T-helper 17 cell (primary cell): ENCODE data around the gene IL1RAP. TPM values are rescaled to one million over a fixed set of nuclear protein-coding genes. Genes with fewer than 3 reads are reported as not detected.
"Not testable (repeated sequence)": the region's sequence is repeated elsewhere in the genome, so short reads cannot be mapped to it uniquely, and the experiment has no call there.

Experiments used
- ATAC-seq: fragments of 150-1000 bp; cut with Tn5 transposase; 2 replicates; pipeline ENCODE4 v1.10.0; 2021; ENCODE audit warnings: mild to moderate bottlenecking, moderate library complexity
- DNase-seq, 3 donors: peaks; one replicate each; pipeline versions ENCODE4 v3.0.0 to v3.0.0-alpha.2; 2020 to 2021
- H3K9me3 ChIP-seq: one replicate; pipeline ENCODE4 v1.7.0; 2013; ENCODE audit warnings: low read length, mild to moderate bottlenecking; ENCODE audit not compliant: control insufficient read depth, poor library complexity, severe bottlenecking
- H3K27ac Mint-ChIP-seq: one replicate; pipeline ENCODE4 v1.8.0; 2022; ENCODE audit warnings: mild to moderate bottlenecking, moderate library complexity, mixed read lengths
- H3K27me3 Mint-ChIP-seq: one replicate; pipeline ENCODE4 v1.8.0; 2022; ENCODE audit warnings: mixed read lengths
- H3K36me3 Mint-ChIP-seq: one replicate; pipeline ENCODE4 v1.8.0; 2022; ENCODE audit warnings: low read depth, mixed read lengths
- H3K4me1 Mint-ChIP-seq: one replicate; pipeline ENCODE4 v1.8.0; 2022; ENCODE audit warnings: mild to moderate bottlenecking, mixed read lengths
- H3K4me3 Mint-ChIP-seq: one replicate; pipeline ENCODE4 v1.8.0; 2022; ENCODE audit warnings: mild to moderate bottlenecking, moderate library complexity, mixed read lengths
- total RNA-seq, 4 donors: library from RNA in 2 of 4; stranded (reverse) in 2 of 4; gene quantifications; one replicate each; pipeline ENCODE4 v1.2.3 and lab custom pipeline; 2022 to 2026

IL1RAP gene, protein sequence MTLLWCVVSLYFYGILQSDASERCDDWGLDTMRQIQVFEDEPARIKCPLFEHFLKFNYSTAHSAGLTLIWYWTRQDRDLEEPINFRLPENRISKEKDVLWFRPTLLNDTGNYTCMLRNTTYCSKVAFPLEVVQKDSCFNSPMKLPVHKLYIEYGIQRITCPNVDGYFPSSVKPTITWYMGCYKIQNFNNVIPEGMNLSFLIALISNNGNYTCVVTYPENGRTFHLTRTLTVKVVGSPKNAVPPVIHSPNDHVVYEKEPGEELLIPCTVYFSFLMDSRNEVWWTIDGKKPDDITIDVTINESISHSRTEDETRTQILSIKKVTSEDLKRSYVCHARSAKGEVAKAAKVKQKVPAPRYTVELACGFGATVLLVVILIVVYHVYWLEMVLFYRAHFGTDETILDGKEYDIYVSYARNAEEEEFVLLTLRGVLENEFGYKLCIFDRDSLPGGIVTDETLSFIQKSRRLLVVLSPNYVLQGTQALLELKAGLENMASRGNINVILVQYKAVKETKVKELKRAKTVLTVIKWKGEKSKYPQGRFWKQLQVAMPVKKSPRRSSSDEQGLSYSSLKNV
- total RNA-seq, result 10 to 100 TPM; 11.3 to 19.2 TPM
- 16.0 to 18.3 reads per million in 2 donors for total RNA-seq (lab: John Stamatoyannopoulos, UW)

DNA sequence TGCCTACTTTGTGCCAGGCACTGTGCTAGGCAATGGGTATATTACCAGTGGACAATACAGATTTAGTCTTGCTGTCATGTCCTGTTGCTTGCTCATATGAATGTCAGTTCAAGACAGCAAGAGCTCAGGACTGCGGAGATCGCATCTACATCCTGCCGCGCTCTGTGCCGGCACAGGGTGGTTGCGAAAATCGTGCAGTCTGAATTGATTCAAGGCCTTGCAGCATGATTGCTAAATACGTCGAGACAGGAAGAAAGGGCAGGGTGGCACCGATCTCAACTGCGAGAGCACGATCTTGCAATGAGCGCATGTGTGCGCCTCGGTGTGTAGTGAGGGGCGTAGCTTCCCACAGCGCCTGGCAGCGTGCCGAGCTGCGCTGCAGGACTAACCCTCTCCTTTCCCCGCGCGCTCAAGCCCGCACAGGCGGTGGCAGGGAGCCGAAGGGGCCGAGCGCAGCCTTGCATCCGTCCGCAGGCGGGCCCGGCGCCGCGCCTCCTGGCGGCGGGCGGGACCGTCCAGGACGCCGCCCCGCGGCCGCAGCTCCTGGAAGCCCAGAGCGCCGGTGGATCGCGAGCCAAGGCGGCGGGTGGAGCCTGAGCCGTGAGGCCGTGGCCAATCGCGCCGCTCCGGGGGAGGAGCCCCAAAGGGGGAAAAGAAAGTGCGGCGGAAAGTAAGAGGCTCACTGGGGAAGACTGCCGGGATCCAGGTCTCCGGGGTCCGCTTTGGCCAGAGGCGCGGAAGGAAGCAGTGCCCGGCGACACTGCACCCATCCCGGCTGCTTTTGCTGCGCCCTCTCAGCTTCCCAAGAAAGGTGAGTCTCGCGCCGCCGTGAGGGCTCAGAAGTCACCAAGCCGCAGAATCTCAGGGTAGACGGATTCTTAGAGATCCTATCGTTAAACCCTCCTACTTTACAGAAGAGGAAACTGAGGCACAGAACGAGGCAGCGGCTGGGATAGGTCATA lies at the start of gene IL1RAP:
Gene IL1RAP (plus strand): TSS at position 677 of the 962 bp plus-strand sequence. CDS start 50,205 bp downstream, outside the sequence.
- Mint-ChIP-seq H3K4me3 (peak within 1 kb of the TSS; percentile 94), H3K27ac (peak within 1 kb of the TSS; percentile 92), H3K4me1 (peaks cover 28% of the 10 kb centered on the region), H3K36me3 (no peaks in the 10 kb centered on the region), H3K27me3 (no peaks in the 10 kb centered on the region)
- no peaks in the 10 kb centered on the region for H3K9me3 ChIP-seq
- ATAC-seq (peak; percentile 91), DNase-seq (peak; percentile 77 to 82 (median 81))

- no peaks in the 10 kb centered on the region for H3K9me3 ChIP-seq
- no peaks in the 10 kb centered on the region for H3K36me3 Mint-ChIP-seq
- H3K27me3 Mint-ChIP-seq, result peaks cover 13% of the 10 kb centered on the region
- DNase-seq (no peak), ATAC-seq (no peak)
- H3K27ac Mint-ChIP-seq, result no peak overlapping the region
- H3K4me1 Mint-ChIP-seq, result no peaks in the 10 kb centered on the region
- no peak overlapping the region for H3K4me3 Mint-ChIP-seq
Measured at GRCh38 chr3:190467922-190468321, 46.0 kb upstream of the IL1RAP start.

GRCh38 chr3:190473261-190473660 lies 40.6 kb upstream of the IL1RAP start:
- not testable (repeated sequence) for H3K27ac Mint-ChIP-seq, DNase-seq, ATAC-seq, H3K36me3 Mint-ChIP-seq, H3K4me1 Mint-ChIP-seq, H3K9me3 ChIP-seq, H3K4me3 Mint-ChIP-seq, H3K27me3 Mint-ChIP-seq

GRCh38 chr3:190481779-190482178 lies 32.1 kb upstream of the IL1RAP start:
- Mint-ChIP-seq H3K27ac (no peak overlapping the region), H3K36me3 (no peaks in the 10 kb centered on the region), H3K27me3 (peaks cover 16% of the 10 kb centered on the region), H3K4me1 (peaks cover 6% of the 10 kb centered on the region), H3K4me3 (no peak overlapping the region)
- no peaks in the 10 kb centered on the region for H3K9me3 ChIP-seq
- no peak for ATAC-seq
- DNase-seq, result no peak

- Mint-ChIP-seq H3K4me1 (peaks cover 6% of the 10 kb centered on the region), H3K27me3 (peaks cover 47% of the 10 kb centered on the region), H3K27ac (no peak overlapping the region), H3K4me3 (no peak overlapping the region), H3K36me3 (peaks cover 3% of the 10 kb centered on the region)
- H3K9me3 ChIP-seq, result no peaks in the 10 kb centered on the region
- ATAC-seq (no peak), DNase-seq (no peak)
Measured at GRCh38 chr3:190485830-190486532, 27.9 kb upstream of the IL1RAP start.

DNA sequence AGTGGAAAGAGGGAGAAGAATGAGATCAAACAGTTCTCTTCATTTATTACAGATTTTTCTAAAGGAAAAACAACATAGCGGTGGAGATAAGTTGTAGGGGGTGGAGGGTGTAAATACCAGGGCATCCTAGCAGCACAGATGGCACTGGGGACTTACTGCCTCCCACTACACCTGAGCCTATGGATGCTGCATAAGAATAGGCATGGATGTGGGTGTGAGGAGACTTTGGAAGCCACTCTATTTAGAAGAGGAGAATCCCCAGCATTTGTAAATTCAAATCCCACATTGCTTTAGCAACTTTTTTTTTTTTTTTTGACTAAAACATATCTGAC lies 27.4 kb upstream of the IL1RAP start:
- no peak overlapping the region for H3K4me3 Mint-ChIP-seq
- H3K27me3 Mint-ChIP-seq, result peaks cover 52% of the 10 kb centered on the region
- peaks cover 3% of the 10 kb centered on the region for H3K36me3 Mint-ChIP-seq
- H3K9me3 ChIP-seq, result no peaks in the 10 kb centered on the region
- H3K27ac Mint-ChIP-seq, result no peak overlapping the region
- ATAC-seq (no peak), DNase-seq (no peak)
- H3K4me1 Mint-ChIP-seq, result peaks cover 6% of the 10 kb centered on the region

DNA sequence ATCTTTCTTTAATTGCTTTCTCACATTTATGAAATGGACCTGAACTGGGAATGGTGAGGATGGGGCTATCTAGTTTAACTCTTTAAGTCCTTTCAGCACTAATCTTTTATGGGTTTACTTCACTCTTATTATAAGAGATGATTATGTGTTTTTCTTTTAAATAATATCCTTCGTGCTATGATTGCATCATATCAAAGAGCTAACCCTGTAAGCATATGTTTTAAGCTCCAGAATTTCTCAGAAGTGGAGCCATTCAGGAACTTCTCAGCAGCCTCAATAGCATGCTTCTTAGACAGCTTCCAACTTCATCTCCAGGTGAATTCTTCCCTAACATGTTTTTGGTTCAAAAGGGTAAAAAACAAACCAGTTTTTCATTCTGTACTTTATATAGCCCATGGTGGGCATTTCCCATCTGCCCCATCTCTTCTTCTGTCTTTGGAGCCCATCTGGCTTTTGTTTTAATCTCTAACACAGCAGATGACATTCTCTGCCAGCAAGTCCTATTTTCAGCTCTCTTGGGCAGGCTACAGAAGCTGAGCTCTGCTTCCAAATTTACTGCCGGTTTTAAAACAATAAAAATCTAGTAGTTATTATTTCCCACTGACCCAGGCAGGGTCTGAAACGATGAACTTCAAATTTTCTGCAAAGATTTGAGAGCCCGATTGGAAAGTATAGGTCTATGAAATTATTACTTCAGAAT lies 26.8 kb upstream of the IL1RAP start:
- Mint-ChIP-seq H3K27ac (no peak overlapping the region), H3K36me3 (peaks cover 3% of the 10 kb centered on the region), H3K4me1 (peaks cover 6% of the 10 kb centered on the region), H3K27me3 (peaks cover 58% of the 10 kb centered on the region), H3K4me3 (no peak overlapping the region)
- no peaks in the 10 kb centered on the region for H3K9me3 ChIP-seq
- DNase-seq, result no peak
- ATAC-seq, result no peak

GRCh38 chr3:190491533-190492054 lies 22.3 kb upstream of the IL1RAP start:
- H3K36me3 Mint-ChIP-seq, result peaks cover 8% of the 10 kb centered on the region
- no peak overlapping the region for H3K4me3 Mint-ChIP-seq
- no peak overlapping the region for H3K27ac Mint-ChIP-seq
- H3K9me3 ChIP-seq, result no peaks in the 10 kb centered on the region
- ATAC-seq (peak; percentile 37), DNase-seq (no peak)
- no peaks in the 10 kb centered on the region for H3K4me1 Mint-ChIP-seq
- H3K27me3 Mint-ChIP-seq, result peaks cover 66% of the 10 kb centered on the region

DNA sequence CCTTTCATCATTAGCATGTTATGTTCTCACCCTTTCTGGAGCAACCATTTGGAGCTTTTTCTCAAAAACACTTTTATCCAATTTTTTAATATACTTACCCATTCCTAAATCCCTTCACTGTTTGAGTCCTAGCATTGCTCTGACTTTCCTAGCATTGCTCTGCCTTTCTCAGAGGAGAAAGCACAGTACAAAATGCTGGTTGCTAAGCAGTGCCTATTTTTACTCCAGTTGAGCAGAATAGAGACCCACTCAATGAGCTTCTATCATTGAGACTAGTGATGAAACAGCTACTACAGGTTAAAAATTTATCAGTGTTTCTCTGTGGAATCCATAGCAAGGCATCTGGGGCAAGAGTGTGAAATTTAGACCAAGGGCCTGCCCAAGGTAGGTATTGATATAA lies 21.8 kb upstream of the IL1RAP start:
- H3K27ac Mint-ChIP-seq, result no peak overlapping the region
- H3K4me3 Mint-ChIP-seq, result no peak overlapping the region
- ATAC-seq, result no peak
- no peaks in the 10 kb centered on the region for H3K4me1 Mint-ChIP-seq
- peaks cover 8% of the 10 kb centered on the region for H3K36me3 Mint-ChIP-seq
- DNase-seq, result no peak
- no peaks in the 10 kb centered on the region for H3K9me3 ChIP-seq
- peaks cover 70% of the 10 kb centered on the region for H3K27me3 Mint-ChIP-seq

GRCh38 chr3:190492966-190493365 lies 20.9 kb upstream of the IL1RAP start:
- H3K27ac Mint-ChIP-seq, result no peak overlapping the region
- ATAC-seq, result no peak
- no peaks in the 10 kb centered on the region for H3K9me3 ChIP-seq
- H3K4me3 Mint-ChIP-seq, result no peak overlapping the region
- H3K4me1 Mint-ChIP-seq, result no peaks in the 10 kb centered on the region
- peaks cover 8% of the 10 kb centered on the region for H3K36me3 Mint-ChIP-seq
- H3K27me3 Mint-ChIP-seq, result peaks cover 73% of the 10 kb centered on the region
- no peak for DNase-seq

DNA sequence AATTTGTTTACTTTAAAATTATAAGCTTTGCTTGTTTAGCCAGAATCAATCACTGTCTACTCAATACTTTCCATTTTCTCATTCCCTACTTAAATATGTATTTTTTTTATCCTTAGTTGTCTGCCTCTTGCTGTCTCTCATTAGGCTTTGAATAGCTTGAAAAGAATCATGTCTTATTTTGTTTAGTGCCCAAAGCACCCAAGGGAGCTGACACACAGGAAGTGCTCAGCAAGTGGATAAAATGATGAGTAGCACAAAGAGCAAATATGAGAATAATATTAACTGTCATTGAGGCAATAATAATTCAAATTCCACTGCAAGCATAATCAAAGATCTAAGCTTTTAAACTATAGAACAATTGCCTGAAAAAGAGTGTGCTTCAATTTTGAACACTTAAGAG lies 19.0 kb upstream of the IL1RAP start:
- peaks cover 66% of the 10 kb centered on the region for H3K27me3 Mint-ChIP-seq
- peaks cover 5% of the 10 kb centered on the region for H3K36me3 Mint-ChIP-seq
- no peaks in the 10 kb centered on the region for H3K4me1 Mint-ChIP-seq
- H3K27ac Mint-ChIP-seq, result no peak overlapping the region
- no peaks in the 10 kb centered on the region for H3K9me3 ChIP-seq
- DNase-seq, result no peak
- no peak for ATAC-seq
- H3K4me3 Mint-ChIP-seq, result no peak overlapping the region

DNA sequence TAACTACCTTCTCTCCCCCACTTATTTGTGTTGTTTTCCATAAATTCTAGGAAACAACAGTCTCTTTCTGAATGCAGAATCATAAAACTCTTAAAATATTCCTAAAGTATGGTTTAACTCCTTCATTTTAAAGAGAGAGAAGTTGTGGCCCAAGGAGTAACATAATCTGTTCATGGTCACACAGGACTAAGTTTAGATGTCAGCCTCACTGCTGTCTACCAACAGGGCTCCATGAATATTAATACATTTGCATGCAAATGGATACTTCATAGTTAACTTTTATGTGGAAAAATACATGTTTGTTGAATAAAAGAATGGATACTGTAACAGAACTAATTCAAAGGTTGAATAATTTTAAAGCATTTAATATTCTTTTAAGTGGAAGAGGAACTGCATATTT lies 18.5 kb upstream of the IL1RAP start:
- Mint-ChIP-seq H3K4me3 (no peak overlapping the region), H3K36me3 (peaks cover 5% of the 10 kb centered on the region), H3K27ac (no peak overlapping the region), H3K4me1 (no peaks in the 10 kb centered on the region), H3K27me3 (peaks cover 63% of the 10 kb centered on the region)
- ATAC-seq (no peak), DNase-seq (no peak)
- no peaks in the 10 kb centered on the region for H3K9me3 ChIP-seq
